GM18868 (cell line): ENCODE measurements around the gene ABCB10.
A peak's percentile ranks its signal among the peaks of the same experiment; 100 is the strongest.
"Not testable (repeated sequence)": the region's sequence is repeated elsewhere in the genome, so short reads cannot be mapped to it uniquely, and the experiment has no call there.

ENCODE experiments used
- ATAC-seq: cut with Tn5 transposase; IDR thresholded peaks from one replicate; pipeline ENCODE4 v1.9.1; 2021; ENCODE audit warnings: mild to moderate bottlenecking, moderate library complexity; ENCODE audit not compliant: unreplicated experiment

ABCB10 gene

DNA sequence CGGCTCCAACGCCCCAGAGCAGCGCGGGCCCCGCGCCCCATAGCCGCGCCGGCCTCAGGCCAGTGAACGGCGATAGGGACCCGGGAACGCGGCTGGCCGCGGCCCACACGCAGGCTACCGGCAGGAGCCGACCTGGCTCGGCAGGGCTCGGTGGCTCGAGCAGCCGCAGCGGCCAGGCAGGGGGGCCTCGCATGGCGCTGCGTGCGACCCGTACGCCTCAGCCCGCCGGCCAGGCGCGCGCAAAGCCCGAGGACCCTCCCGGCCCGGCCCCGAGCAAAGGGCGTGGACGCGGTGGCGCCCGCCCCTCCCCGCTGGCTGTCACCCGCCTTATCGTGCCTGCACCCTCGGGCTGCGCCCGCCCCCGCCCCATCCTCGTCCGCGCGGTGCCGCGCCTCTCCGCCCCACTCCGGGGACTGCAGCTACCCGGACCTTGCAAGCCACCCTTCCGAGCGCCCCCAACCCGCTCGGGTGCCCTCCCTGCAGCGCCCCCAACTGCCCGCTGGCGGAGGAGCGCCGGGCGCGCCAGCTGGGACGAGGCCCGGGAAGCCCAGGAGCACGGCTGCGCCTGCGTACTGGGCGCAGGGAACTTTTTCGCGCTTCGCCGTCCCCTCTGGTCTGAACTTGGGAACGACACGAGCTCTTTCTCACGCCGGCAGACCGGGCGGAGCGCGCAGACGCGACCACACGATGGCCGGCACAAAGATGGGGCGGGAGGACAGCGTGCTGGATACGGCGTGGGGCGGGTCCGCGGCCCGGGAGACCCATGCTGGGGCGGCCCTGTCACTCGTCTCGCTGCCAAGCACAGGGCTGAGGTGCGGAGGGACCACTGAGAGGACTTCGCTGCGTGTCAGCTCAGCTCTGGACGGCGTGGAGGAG, at the start of gene ABCB10:
ABCB10 (minus strand) TSS at position 248 of the 876 bp plus-strand sequence; CDS start at position 193, 55 bp downstream.
- peak; percentile 84 for ATAC-seq

DNA sequence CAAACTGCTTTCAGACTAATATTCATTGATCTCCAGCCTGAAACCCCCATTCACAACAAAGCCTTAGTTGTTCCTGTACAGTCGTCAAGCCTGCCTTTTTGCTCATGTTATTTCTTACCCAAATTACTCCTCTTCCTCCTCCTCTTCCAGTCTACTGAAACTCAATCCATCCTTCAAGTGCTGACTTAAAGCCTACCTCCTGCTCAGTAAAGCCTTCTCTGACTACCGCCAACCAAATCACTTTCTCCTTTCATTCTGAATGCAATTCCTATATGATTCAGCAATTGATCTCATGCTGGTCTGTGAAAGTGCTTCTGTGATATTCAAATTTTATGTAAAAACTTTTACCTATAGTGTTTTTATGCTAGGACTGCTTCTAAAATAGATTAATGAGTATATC, 48.9 kb upstream of the ABCB10 start:
- ATAC-seq, result no peak

DNA sequence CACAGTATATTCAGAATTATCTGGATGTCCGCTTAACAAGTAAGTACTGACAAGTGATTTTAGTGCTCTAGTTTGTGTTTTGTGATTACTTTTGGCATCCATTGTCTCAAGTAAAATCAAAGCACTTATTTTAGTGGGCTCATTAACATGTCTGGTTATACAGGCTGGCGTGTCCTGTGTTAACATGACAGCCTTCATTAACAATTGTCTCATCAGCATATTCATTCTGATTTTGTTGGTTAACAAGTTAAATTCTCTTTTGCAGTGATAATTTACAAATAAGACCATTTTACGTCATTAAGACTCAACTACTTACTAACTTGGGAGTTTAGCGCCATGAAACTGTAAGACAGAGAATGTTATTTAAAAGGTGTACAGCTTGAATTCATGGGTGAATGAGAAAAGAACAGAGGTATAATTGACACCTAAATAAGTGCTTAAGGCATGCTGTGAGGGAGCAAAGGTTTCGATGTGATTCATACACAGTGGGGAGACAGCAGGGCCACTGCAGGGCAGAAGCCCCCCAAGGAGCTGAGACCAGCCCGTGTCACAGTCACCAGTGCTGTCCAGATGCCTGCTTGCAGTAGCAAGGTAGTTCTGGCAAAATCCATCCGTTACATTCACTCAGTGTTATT, 45.0 kb upstream of the ABCB10 start:
- no peak for ATAC-seq

GRCh38 chr1:229600229-229600628, 41.7 kb upstream of the ABCB10 start:
- no peak for ATAC-seq

DNA sequence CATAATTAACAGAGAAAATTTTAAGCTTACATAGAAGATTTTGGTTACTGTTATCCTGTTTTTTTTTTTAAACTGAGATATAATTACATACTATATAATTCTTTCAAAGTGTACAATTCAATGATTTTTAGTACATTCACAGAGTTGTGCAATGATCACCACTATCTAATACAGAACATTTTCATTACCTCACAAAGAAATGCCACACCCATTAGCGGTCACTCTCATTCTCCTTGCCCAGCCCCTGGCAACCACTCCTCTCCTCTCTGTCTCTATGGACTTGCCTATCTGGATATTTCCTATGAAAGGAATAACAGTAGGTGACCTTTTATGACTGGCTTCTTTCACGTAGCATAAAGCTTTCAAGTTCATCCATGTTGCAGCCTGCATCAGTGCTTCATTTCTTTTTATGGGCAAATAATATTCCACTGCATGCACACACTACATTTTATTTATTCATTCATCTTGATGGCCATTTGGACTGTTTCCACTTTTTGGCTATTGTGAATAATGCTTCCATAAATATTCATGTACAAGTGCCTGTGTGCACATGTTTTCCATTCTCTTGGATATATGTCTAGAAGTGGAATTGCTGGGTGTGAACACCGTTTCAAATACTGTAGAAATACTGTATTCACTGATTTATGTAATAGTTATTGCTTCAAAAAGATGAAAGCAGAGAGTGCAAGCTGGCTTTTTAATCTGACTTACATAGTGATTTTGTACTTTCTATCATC, 40.9 kb upstream of the ABCB10 start:
- no peak for ATAC-seq

GRCh38 chr1:229597877-229598276, 39.4 kb upstream of the ABCB10 start:
- ATAC-seq, result no peak

DNA sequence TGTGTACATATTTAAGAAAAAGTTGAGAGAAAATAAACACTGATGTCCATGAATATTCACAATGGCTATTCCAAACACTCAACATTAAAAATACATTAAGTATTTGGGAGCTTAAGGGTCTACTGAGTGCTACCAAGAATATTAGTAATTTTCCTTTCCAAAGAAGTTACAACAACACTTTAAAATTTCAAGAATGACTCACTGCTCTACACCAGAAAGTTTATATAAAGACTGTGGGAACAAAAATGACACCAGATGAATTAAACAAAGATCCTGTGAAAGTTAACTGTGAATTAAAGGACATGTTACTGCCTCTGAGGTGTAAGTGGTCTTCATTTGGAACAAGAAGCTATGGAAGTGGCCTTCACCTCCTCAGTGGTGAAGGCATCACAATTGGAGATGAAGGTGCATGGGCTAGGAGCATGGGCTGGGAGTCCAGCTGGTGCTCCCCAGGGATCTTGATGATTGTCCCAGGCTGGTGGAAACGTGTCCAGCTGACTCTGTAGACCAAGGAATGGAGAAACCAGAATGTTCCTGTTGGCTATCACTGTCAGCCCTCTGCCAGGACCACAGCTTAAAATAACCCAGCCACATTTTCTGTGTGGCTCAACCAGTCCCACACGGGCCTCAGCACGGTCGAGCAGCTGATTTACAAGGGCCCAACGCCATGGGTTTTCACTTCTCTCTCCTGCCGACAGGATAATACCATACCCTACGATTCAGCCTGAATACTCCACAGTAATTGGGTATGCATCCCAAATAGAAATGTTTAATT, 38.6 kb upstream of the ABCB10 start:
- no peak for ATAC-seq

GRCh38 chr1:229595876-229596275, 37.4 kb upstream of the ABCB10 start:
- ATAC-seq, result not testable (repeated sequence)

DNA sequence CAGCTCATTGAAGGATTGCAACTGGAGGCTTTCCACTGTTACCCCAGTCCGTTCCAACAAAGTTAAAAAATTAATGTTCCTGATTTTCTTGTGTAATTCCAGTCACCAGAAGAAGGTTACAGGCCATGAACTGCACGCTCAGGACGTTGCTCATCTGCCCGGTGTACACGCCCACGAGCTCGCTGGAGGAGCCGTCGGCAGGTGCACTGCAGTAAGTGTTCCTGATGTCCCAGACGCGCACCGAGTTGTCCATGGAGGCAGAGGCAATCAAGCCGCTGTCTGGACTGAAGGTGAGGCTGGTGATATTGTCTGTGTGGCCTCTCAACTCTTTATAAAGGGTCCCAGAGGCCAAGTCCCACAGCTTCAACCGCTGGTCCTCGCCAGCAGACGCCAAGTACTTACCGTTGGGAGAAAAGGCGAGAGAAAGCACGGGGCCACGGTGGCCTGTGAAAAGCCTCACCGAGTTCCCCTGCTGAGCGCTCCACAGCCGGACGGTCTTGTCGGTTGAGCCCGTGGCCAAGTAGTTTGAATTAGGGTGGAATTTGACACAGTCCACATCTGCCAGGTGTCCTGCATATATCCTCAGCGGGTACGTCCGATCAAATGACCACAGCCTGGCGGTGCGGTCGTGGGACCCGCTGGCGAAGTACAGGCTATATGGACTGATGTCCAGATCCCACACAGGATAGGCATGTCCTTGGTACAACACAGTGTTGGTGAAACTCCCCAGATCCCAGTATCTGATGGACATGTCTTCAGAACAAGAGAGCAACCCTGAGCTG, 35.9 kb upstream of the ABCB10 start:
- no peak for ATAC-seq

DNA sequence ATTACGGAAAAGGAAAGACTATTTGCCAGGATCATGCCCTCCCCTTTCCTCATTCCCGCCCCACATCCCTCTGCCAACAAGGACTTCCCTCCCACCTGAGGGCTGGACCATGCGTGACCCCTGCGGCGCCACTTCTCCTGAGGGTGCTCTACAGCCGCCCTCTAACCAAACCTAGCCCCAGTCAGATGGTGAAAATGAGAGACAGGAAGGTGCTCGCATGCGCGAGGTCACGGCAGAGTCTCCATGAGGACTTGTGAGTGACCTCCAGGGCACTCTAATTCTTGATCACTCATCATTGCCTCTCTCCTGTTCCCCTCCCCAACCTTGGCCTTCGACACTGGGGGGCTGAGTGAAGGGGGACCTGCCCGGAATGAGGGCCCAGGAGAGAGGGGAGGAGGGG, 35.3 kb upstream of the ABCB10 start:
- ATAC-seq, result no peak

DNA sequence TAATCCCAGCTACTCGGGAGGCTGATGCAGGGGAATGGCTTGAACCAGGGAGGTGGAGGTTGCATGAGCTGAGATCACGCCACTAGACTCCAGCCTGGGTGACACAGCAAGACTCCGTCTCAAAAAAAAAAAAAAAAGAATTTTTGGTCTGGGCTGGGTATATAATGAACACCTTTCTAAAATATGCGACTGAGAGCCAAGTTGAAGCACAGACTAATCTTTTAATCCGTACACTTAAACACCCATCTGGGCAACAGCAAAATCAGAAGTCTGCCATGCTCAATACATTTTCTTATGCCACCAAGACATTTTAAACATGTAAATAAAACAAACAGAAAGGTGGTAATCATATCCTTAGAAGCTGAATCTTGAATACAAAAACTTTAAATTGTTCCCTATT, 31.6 kb upstream of the ABCB10 start:
- no peak for ATAC-seq

- ATAC-seq, result no peak
These were observed 26.8 kb upstream of the ABCB10 start for GRCh38 chr1:229585338-229585737.

DNA sequence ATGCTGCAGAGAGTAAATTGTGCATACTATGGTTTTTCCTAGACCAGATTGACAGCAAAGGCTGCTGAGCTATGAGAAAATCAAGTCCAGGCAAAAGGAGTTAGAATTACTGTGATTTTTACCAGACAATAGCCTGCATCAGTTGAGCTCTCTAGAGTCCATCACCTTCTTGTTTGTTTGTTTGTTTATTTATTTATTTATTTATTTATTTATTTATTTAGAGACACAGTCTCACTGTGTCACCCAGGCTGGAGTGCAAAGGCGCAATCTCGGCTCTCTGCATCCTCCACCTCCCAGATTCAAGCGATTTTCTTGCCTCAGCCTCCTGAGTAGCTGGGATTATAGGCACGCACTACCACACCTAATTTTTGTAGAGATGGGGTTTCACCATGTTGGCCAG, 24.2 kb upstream of the ABCB10 start:
- no peak for ATAC-seq

GRCh38 chr1:229582011-229582694, 23.6 kb upstream of the ABCB10 start:
- no peak for ATAC-seq

DNA sequence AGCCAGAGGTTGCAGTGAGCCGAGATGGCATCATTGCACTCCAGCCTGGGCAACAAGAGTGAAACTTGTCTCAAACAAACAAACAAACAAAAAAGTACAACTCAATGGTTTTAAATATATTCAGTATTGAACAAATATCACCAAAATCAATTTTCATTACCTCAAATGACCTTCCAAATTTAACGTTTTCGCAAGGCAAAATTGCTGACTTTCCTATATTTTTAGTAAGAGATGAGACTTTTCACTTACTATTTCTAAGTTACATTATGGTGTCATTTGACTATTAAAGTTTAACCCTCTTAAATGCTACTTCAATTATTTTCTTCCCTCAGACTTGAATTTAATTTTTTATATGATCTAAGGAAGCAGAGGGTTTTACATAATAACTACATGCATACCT, 23.0 kb upstream of the ABCB10 start:
- ATAC-seq, result no peak

DNA sequence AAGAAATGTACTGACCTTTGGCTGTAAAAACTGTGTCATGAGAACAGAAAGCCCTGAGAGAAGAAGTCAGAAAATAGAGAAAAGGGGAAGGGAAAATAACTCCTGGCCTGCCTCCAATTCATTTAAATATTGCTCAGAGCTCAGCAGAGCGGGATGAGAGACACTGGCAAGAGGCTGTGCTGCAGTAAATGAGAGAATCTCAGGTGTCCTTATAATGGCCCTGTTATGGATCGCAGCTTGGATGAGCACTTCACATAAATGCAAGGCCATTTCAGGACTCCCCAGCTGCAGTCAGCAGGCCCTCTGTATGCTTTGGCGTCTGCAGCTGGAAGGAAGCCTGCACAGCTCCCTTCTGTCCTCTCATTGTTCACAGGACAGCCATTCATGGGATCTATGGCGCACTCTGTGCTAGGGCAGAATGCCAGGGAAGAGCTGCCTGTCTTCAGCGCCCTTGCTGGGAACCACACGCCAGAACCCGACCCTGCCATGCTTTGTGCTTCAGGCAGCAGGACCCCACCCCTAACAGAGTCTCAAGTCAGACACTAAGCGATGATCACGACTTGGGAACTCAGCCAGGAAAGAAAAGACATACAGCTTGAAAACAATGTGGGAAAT, 20.7 kb upstream of the ABCB10 start:
- peak; percentile 95 for ATAC-seq

GRCh38 chr1:229578168-229579058, 19.9 kb upstream of the ABCB10 start:
- peak; percentile 42 for ATAC-seq
